ENCODE measurements around the gene RHBDF2.
"Not testable (repeated sequence)": the region's sequence is repeated elsewhere in the genome, so short reads cannot be mapped to it uniquely, and the experiment has no call there.

The RHBDF2 gene

DNA sequence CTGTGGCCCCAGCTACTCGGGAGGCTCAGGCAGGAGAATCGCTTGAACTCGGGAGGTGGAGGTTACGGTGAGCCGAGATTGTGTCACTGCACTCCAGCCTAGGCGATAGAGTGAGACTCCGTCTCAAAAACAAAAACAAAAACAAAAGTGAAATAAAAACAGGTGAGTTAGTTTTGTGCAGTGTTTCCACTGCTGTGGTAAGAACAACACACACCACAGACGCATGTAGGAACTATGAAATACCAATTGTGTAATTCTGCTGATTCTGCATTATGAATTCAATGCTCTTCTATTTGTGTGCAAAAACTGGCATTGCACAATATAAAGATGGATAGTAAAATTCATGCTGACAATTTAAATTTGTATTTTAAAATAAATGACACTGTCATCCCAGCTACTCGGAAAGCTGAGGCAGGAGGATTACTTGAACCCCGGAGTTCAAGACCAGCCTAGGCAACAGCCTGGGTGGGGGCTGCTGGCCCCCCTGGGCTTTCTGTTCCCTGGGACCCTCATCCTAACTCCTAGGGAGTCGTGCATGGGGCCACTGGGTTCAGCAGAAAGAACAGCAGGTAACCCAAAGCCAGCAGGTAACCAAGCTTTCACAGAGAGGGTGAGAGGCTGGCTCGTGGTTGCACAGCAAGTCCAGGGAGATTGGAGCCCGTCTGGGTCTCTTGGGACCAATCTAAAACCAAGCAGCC, 10.6 kb upstream of the RHBDF2 start:
- no peak overlapping the region for H3K4me3 ChIP-seq (ENCODE audit: low read depth, low read length)
- DNase-seq (ENCODE audit: low read depth) = no peak
- TF ChIP-seq, protein P1, sequence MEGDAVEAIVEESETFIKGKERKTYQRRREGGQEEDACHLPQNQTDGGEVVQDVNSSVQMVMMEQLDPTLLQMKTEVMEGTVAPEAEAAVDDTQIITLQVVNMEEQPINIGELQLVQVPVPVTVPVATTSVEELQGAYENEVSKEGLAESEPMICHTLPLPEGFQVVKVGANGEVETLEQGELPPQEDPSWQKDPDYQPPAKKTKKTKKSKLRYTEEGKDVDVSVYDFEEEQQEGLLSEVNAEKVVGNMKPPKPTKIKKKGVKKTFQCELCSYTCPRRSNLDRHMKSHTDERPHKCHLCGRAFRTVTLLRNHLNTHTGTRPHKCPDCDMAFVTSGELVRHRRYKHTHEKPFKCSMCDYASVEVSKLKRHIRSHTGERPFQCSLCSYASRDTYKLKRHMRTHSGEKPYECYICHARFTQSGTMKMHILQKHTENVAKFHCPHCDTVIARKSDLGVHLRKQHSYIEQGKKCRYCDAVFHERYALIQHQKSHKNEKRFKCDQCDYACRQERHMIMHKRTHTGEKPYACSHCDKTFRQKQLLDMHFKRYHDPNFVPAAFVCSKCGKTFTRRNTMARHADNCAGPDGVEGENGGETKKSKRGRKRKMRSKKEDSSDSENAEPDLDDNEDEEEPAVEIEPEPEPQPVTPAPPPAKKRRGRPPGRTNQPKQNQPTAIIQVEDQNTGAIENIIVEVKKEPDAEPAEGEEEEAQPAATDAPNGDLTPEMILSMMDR (IDR thresholded peaks at IDR 0.05; ENCODE audit: control insufficient read depth, extremely low read depth, insufficient read depth) = no peak

DNA sequence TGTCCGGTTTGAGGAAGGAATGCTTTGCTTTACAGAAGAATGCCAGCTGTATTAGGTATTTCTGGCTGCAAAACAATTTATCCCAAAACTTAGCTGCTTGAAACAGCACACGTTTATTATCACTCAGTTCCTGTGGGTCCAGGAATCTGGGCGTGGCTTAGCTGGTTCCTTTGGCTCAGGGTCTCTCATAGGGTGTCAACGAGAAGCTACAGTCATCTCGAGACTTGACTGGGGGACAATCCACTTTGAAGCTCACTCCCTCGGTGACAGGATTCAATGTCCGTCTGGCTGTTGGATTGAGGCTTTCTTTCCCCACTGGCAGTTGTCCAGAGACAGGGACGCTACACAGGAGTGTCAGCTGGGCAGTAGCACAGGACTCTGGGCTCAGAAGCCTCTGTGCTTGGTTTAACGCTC, 9.6 kb upstream of the RHBDF2 start:
- H3K4me3 ChIP-seq (ENCODE audit: low read depth, low read length) = no peak overlapping the region
- DNase-seq (ENCODE audit: low read depth) = no peak
- TF ChIP-seq, protein P1 (IDR thresholded peaks at IDR 0.05; ENCODE audit: control insufficient read depth, extremely low read depth, insufficient read depth) = no peak

DNA sequence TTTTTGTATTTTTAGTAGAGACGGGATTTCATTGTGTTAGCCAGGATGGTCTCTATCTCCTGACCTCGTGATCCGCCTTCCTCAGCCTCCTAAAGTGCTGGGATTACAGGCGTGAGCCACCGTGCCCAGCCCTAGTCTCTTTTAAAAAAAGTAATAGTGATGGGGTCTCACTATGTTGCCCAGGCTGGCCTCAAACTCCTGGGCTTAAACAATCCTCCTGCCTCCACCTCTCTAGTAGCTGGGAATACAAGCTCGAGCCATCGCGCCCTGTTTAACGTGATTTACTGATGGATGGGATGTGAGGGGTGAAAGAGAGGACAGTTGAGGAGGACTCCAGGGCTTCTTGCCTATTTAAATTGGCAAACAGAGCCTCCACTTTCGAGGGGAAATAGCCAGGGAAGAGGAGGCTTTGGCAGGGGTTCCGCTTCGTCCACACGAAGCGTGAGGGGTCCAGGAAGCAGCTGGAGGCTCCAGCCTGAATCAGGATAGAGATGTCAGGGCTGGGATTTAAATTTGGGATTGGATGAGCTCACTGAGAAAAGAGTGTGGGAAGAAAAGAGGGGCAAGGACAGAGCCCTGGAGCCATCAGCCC, 7.3 kb upstream of the RHBDF2 start:
- not testable (repeated sequence) for H3K4me3 ChIP-seq (ENCODE audit: low read depth, low read length); DNase-seq (ENCODE audit: low read depth)

DNA sequence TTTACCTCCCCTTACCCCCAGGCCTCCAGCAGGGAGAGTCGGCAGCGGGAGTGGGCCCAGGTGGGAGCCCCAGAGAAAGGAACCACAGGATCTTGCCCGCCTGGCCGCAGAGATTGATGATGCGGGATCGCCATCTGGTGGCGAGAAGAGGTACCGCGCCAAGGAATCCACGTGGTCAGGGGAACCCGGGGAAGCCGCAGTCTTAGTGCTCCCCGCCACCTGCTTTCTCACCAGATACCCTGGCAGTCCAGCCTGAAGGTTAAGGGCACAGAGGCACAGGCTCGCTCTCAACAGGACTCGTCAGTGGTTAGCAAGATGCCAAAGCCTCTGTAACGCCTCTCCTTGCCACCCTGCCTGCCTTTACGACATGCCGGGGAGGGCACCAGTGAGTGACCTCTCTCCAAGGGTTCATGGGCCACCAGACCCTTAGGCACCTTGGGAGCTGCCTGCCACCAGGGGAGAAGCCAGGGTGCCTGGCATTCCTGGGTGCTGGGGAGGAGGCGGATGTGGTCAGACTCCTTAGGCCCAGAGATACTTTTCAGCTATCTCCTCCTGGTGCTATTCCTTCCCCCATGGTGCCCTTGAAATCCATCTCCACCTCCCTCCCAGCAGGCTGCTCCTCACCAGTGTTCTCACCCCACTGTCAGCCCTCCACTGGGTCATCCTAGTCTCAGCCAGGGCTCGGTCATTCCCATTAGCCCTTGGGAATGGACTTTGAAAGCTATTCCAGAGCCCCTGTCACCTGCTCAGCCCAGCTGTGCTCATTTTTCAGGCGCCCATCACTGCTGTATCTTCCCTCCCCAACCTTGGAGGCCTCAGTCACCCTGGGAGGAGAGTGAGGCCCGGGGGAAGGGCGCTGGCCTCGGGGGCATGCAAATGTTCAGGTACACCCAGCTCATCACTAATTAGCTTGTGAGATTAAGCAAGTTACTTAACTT, 5.5 kb upstream of the RHBDF2 start:
- TF ChIP-seq, protein P1 (IDR thresholded peaks at IDR 0.05; ENCODE audit: control insufficient read depth, extremely low read depth, insufficient read depth) = peak; percentile 82
- DNase-seq (ENCODE audit: low read depth) = no peak
- H3K4me3 ChIP-seq (ENCODE audit: low read depth, low read length) = no peak overlapping the region; the same call in 1 of the 2 replicates

DNA sequence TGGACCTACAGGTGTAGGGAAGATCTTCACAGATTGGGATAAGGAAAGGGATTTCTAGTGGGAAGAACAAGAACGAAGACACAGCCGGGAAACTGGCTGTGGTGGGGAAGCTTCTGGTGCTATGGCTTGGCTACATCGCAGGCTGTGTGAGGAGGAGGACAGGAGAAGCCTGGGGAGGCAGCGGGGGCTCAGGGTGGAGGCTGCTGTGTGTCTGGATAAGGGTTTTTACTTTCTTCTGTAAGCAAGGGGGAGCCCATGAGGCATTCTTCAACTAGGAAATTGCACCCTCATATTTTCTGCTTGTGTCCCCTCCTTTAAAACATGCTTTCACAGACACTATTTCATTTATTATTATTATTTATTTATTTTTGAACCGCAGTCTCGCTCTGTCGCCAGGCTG, 2.9 kb upstream of the RHBDF2 start:
- TF ChIP-seq, protein P1 (IDR thresholded peaks at IDR 0.05; ENCODE audit: control insufficient read depth, extremely low read depth, insufficient read depth) = no peak
- no peak overlapping the region for H3K4me3 ChIP-seq (ENCODE audit: low read depth, low read length)
- no peak for DNase-seq (ENCODE audit: low read depth)

DNA sequence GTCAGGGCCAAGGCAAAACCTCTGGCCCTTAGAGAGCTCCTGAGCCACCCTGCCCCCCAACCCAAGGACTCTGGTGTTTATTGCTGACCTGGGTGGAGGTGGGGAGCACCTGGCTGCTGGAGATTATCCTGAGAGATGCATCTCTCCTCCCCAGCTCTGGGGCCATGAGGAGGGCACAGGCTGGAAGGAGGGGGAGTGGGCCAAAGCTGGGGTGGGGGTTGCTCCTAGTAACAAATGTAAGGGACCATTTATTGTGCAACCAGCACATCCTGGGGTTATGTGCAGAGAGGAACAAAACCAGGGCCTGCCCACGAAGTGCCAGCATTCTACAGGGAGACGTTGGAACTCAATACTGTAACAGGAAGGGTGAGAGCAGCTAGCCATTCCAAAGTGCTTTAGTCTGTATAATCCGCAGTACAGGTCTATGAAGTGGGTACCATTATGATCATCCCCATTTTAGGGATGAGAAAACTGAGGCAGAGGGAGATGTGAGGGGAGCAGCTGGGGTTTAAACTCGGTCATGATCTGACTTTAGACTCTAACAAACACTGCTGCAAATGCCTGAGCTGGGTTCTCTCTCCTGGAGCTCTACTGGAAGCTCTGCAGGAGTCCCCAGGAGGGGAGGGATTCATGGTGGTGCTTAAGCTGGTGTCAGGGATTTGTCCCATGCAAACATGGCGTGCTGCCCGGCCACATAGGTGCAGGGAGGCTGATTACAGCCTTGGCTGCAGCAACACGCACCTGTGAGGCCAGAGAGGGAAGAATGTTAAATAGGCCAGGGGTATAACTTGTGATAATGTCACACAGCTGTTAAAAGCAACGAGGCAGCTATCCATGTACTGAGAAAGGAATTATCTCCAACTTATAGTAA, 1.4 kb upstream of the RHBDF2 start:
- no peak for DNase-seq (ENCODE audit: low read depth)
- TF ChIP-seq, protein P1 (IDR thresholded peaks at IDR 0.05; ENCODE audit: control insufficient read depth, extremely low read depth, insufficient read depth) = no peak
- no peak overlapping the region for H3K4me3 ChIP-seq (ENCODE audit: low read depth, low read length)

Measured in LNCaP clone FGC (cell line).